GM21576 (cell line): ENCODE results near the gene RBMS3.

Source experiments
- ATAC-seq: cut with Tn5 transposase; IDR thresholded peaks from one replicate; pipeline ENCODE4 v1.9.1; 2021; ENCODE audit warnings: mild to moderate bottlenecking, moderate library complexity; ENCODE audit not compliant: unreplicated experiment

Gene RBMS3

GRCh38 chr3:29275309-29275708 is 5.6 kb upstream of the RBMS3 start:
- ATAC-seq = no peak

DNA sequence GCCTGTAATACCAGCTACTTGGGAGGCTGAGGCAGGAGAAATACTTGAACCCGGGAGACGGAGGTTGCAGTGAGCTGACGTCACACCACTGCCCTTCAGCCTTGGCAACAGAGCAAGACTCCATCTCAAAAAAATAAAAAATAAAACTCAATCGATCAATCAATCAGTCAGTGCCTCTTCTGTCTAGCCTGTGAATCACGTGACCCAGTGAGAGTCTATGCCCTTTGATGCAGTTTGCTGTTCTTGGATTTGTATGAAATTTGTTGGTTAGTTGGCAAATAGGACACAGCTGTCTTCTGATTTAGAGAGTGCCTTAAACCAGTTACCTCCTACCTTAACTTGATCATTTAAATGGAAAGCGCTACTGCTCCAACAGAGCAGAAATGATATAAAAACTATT is 3.6 kb upstream of the RBMS3 start:
- no peak for ATAC-seq

DNA sequence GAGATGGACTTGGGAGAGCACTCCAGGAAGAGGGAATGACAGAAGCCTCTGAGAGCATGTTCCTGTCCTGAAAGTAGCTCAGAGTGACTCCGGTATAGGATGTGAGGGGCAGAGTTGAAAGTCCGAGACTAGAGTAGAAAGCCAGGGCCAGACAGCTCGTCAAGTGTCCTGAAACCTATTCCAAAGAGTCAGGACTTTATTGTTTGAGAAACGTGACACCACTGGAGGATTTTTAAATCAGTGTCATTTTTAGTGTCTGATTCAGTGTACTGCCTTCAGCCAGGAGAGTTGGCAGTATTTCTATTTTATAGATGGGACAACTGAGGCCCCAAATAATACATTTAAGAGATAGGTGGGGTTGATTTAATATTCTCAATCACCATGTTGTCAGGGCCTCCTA is 1.6 kb upstream of the RBMS3 start:
- no peak for ATAC-seq

GRCh38 chr3:29279806-29280205 is 1.1 kb upstream of the RBMS3 start:
- no peak for ATAC-seq

DNA sequence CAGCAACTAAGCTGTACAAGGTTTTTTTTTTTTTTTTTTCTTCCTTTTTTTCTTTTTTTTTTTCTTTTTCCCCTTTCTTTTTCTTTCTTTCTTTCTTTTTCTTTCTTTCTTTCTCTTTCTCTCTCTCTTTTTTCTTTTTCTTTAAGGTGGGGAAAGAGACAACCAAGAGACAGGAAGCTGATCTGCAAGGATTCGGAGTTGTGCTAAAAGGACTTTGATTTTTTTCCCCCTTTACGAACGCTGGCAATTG is 148 bp downstream of the RBMS3 start:
- ATAC-seq = no peak

DNA sequence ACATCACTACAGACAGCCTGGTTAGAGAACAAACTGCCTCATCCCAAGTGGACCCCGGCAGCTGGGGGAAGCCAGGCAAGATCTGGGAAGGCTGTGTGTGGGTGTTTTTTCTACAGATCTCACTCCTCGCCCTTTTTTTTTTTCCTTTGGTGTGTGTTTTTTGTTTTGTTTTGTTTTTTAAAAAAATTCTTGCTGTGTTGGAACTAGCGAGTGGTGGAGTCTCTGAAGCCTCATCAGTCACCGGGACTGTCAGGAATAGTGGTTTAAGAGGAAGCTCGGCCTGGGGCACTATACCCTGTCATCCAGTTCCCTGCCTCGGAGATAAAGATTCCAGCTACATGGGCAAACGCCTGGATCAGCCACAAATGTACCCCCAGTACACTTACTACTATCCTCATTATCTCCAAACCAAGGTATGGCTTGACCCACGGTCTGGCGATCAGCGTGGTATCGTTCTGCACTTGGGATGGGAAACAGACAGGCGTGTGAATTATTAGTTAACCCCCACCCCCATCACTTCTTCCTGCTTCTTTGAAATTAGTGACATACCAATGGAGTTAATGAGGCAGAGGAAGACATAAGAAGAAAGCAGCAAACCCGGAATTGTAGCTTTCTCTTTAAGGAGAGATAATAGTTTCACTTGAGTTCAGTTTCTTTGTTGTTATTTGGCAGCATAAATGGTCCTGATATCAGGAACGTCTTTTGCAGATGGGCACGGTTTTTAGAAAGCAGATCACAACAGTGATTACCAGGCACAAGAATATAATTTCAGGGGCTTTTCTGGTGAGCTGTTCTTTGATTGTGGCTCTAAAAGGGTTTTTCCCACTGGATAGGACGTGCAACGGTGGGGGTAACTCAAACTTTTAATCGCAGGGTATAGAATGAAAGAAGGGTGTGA is 722 bp downstream of the RBMS3 start:
- ATAC-seq = peak; percentile 44

GRCh38 chr3:29282427-29283230 is 1.8 kb downstream of the RBMS3 start:
- ATAC-seq = no peak

GRCh38 chr3:29283231-29284119 is 2.6 kb downstream of the RBMS3 start:
- ATAC-seq = no peak

DNA sequence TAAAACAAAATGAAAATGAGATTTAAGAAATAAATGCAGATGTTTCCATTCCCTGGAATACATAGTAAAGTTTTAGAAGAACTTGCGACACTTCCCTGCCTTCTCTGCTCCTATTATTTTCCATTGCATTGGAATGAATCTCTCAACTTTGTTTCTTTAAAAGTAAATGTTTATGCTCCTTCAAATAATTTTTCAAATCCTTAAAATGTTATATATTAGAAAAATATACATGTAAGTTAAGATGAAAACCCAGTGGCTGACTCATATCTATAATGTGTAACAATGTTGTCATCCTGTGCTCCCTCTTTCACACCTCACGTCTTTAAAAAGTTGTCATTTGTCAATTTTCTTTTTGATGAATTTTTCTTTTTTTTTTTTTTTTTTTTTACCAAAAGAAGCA is 3.6 kb downstream of the RBMS3 start:
- ATAC-seq = no peak

GRCh38 chr3:29285471-29286071 is 4.7 kb downstream of the RBMS3 start:
- ATAC-seq = no peak

DNA sequence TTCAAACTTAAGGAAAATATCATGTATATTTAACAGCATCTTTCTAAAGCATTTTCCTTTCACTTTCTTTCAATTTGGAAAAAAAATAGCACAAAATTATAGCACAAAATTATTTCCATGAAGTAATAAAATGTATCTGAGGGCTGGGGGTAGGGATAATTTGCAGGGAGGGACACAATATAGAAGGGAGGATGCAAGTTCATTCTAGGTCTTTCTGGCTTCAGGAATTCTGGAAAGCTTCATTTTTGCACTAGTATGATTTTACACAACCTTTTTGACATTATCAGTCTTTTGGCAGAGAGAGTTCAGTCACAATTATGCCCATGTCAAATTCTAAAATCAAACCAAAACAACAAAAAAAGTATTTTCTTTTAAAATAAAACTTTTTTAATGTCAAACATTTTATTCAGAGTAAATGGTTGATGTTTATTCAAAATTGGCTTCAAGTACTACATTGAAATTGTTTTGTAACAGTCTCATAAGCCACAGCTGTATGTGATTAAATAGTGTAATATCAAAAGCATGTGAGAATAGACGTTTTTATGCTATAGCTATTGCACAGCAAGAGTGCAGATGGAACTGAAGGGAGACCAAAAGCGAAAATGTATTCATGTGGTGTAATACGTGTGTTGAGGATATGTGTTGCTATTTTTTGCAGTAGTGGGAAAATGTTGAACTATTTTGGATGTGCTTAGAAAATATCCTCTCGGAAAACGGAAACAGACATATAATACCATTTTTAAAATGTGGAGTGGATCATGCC is 5.8 kb downstream of the RBMS3 start:
- ATAC-seq = no peak

DNA sequence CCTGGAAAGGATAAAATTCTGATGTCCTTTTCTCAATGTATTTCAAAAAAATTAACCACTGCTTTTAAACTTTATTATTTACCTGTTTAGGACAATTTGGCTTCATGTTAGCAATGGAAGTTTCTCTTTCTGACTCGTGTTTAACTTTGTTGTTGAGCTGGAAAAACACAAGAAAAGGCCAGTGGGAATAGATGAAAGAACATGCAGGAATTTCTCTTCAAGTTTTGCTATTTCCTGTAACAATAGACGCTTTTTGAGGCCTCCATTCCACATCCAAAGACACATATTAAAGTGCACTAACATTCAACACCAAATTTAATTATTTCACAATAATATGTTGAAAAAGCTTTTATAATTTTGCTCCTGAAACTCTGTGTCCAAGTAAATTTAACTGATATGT is 9.7 kb downstream of the RBMS3 start:
- no peak for ATAC-seq

- no peak for ATAC-seq
Measured at GRCh38 chr3:29291260-29291981, 10.6 kb downstream of the RBMS3 start.

GRCh38 chr3:29291982-29292363 is 11.1 kb downstream of the RBMS3 start:
- ATAC-seq = no peak

- ATAC-seq = no peak
Measured at GRCh38 chr3:29293421-29293820, 12.6 kb downstream of the RBMS3 start.

- no peak for ATAC-seq
Measured at GRCh38 chr3:29297998-29298397, 17.1 kb downstream of the RBMS3 start.

- ATAC-seq = no peak
Measured at GRCh38 chr3:29301332-29302019, 20.6 kb downstream of the RBMS3 start.

GRCh38 chr3:29302619-29303018 is 21.7 kb downstream of the RBMS3 start:
- ATAC-seq = no peak

DNA sequence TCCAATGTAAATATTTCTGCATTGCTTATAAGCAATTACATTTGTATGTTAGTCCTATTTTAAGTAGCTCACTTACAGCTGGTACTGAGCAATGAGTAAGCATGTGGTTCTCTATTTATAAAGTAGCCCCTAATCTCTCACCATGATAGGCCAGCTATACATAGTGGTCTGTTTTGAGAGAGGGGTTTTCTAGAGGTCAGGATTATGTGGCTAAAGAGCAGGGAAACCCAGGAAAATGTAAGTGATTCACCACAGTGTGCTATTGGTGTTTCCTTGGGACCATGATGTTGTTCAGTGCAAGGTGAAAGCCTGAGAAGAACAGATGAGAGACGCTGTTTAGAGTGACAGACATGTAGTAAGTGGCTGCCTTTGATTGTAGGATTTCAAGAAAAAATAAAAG is 26.4 kb downstream of the RBMS3 start:
- no peak for ATAC-seq
